DMS53 treated with DMSO at 0.1 percent for 48 hours (cell line): ENCODE results near the gene IFNA21.
"Not testable (repeated sequence)": the region's sequence is repeated elsewhere in the genome, so short reads cannot be mapped to it uniquely, and the experiment has no call there.

Source experiments
- DNase-seq: peaks from one replicate; lab custom pipeline; 2025; ENCODE audit not compliant: unreplicated experiment; lab: John Stamatoyannopoulos, UW

Gene IFNA21

DNA sequence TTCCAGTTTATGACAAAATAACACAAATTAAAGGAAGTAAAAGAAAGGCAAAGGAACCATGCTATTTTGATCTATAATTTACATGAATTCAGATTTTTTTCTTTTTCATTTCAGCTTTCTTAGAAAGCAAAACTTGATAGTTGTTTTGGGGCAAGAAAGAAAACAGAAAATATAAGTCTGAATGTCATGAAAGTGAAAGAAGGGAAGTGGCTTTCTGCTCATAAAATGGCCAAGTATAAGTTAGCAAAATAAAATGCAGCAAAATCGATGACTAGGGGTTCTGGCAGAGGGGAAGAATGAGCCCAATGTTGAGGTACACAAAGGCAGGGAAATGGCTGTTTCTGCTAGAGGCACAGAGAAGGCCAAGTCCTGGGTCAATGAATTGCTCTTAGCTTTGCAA is 21.9 kb downstream of the IFNA21 start:
- no peak for DNase-seq

DNA sequence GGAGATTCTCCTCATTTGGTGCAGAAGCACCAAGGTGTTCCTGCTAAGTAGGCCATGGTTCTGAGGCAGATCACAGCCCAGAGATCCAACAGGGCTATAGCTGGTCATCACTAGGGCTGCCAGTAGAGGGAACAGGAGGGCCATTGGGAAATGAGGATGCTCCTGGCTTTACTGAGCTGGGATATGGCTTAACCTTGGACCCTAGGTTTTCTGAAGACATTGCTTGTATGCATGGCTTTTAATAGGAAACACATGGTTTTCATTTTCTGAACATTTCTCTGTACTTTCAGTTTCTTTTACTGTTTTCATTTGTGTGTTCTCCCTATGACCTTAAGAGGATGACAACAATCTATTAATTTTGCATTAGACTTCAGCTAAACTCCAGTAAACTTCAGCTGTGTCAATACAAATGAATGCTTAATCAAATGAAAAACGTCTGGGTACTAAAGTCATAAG is 25.0 kb downstream of the IFNA21 start, which contains the start of gene IFNW1:
TSS of gene IFNW1 (minus strand) at position 406 of the 456 bp plus-strand sequence. CDS start at position 144, 262 bp downstream.
- DNase-seq: no peak

DNA sequence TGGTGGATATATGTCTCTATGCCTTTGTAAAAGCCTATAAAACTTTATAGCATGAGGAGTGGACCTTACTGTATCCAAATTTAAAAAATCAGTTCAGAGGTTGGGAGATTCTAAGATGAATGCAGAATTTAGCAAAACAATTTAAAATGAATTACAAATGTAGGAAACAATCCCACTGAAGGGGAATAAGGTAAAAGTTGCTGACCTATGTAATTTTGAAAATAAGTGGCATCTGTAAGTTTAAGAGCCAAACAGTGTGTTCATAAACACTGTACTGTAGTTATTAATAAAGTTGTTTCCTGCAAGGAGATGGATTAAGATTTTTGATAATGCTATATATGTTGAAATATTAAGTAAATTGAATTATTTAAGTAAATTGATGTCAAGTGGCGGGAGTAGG is 29.4 kb downstream of the IFNA21 start:
- no peak for DNase-seq

DNA sequence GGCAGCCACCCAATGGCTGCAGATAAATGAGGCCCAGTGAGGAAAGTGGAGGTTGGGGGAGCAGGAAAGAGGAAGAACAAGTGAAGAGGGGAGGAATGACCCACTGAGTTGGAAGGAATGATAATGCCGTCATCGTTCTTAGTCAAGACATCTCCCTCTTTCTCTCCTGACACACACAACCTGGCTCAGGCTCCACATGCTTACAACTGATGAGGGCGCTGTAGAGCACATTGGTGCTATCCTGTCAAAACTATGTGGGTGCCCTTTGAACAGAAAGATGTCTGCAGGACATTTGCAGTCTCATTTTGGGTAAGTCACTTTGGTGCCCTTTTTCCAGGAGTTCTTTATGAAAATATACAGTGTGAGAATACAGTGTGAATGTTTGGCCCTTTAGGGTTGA is 30.7 kb downstream of the IFNA21 start:
- DNase-seq: no peak

DNA sequence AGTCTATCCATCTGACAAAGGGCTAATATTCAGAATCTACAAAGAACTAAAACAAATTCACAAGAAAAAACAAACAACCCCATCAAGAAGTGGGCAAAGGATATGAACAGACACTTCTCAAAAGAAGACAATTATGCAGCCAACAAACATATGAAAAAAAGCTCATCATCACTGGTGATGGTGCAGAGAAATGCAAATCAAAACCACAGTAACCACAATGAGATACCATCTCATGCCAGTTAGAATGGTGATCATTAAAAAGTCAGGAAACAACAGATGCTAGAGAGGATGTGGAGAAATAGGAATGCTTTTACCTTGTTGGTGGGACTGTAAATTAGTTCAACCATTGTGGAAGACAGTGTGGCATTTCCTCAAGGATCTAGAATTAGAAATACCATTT is 38.3 kb downstream of the IFNA21 start:
- DNase-seq: not testable (repeated sequence)

DNA sequence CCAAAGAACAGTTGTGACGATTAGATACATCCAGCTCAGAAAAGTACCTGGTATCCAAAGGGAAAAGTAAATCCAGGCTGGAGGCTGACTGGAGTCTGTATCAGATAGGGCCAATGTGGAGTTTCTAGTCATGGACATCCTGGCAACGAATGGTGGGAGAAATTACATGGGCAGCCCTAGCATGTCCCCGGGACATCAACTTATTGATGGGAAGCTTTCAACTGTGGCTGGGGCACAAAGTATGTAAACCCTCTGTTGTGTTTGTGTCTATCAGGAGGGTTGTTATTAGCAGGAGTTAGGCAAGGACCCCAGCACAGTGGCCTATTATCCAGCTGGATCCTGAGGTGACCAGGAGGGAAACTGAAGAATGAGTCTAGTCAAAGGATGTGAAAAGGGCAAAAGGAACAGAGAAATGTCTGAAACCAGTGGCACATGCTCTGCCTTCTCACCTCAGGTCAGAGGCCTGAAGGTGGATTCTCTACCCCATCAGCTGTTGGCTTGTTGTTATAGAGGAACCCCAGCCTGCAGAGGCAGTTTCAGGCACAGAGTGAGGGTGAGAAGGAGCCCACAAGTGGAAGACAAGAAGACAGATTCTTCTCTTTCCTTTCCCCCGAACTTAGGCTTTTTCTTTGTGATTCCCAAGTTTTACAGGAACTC is 44.7 kb downstream of the IFNA21 start:
- DNase-seq: no peak

DNA sequence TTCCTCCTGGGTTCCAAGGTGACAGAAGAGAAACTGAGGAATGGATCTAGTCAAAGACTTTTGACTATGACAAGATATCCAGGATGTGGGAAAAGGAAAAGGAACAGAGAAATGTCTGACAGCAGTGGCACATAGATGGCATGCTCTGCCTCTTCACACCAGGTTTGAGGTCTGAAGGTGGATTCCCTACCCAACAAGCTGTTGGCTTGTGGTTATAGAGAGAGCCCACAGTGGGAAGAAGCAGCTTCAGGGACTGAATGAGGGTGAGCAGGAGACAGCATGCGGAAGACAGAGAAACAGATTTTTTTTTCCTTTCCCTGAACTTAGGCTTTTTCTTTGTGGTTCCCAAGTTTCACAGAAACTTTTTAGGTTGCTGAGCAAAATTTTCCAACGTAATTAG is 45.4 kb downstream of the IFNA21 start:
- DNase-seq: no peak

DNA sequence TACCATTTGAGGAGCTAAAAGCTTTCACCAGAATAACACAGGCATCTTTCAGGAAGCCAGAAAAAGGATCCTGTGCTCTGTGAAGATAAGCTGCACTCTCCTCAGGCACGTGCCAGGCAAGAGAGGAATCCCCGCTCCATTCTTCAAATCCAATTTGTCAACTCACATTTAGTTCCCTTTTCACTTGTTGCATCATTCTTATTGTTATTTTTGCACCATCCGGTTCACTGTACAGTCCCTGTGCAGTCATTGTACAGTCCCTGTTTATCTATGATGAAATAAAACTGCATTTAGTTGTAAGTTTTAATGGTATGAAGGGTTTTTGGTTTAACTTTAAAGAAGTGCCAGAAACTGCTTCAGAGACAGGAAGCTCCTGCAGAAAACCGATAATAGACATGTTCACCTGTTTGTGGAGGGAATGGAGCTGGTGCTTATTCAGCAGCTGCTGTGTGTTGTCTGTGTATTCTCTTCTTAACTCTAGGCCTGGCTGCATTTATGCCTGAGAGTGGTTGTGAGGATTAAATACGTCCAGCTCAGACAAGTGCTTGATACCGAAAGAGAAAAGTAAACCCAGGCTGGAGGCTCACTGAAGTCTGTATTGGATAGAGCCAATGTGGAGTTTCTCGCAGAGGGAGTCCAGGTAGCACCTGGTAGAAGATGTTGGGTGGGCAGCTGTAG is 47.2 kb downstream of the IFNA21 start:
- no peak for DNase-seq
